ENCODE results near the gene CCDC197.

Gene CCDC197

GRCh38 chr14:94054401-94054800 is 57.3 kb downstream of the CCDC197 start:
- no peaks in the 10 kb centered on the region for H4K20me1 ChIP-seq (ENCODE audit: low read depth, low read length)
- no peaks in the 10 kb centered on the region; the same call in 1 of the 2 replicates for H3K79me2 ChIP-seq (ENCODE audit: insufficient read depth, low read length)
- H3K36me3 ChIP-seq (ENCODE audit: low read length): peaks cover 28% of the 10 kb centered on the region; the same call in 1 of the 2 replicates
- no peaks in the 10 kb centered on the region for H3F3A ChIP-seq (ENCODE audit: insufficient read depth)
- H3K4me2 ChIP-seq (ENCODE audit: low read depth, low read length, poor library complexity, severe bottlenecking): no peak overlapping the region
- H3K4me3 ChIP-seq (ENCODE audit: insufficient read depth, low read length, poor library complexity, severe bottlenecking): no peak overlapping the region
- H3K9ac ChIP-seq (ENCODE audit: low read length): no peak overlapping the region
- no peaks in the 10 kb centered on the region for H3K27me3 ChIP-seq (ENCODE audit: low read length)
- H3K27ac ChIP-seq (ENCODE audit: low read depth, low read length): no peak overlapping the region
- H3K9me2 ChIP-seq (replicated peaks; ENCODE audit: insufficient read depth, low read length): no peaks in the 10 kb centered on the region
- no peak overlapping the region for H2AFZ ChIP-seq (ENCODE audit: low read depth, low read length, severe bottlenecking)
- H3K9me3 ChIP-seq (ENCODE audit: insufficient read depth, low read length): no peaks in the 10 kb centered on the region
- TF ChIP-seq CTCF (IDR thresholded peaks at IDR 0.05; ENCODE audit: insufficient read depth, low read length, poor library complexity, severe bottlenecking) (no peak), EZH2phosphoT487 (conservative IDR thresholded peaks at IDR 0.05; ENCODE audit: low read length) (no peak)

GRCh38 chr14:94054936-94055335 is 57.8 kb downstream of the CCDC197 start:
- H3K27me3 ChIP-seq (ENCODE audit: low read length): no peaks in the 10 kb centered on the region
- H3K4me3 ChIP-seq (ENCODE audit: insufficient read depth, low read length, poor library complexity, severe bottlenecking): no peak overlapping the region
- H3K4me2 ChIP-seq (ENCODE audit: low read depth, low read length, poor library complexity, severe bottlenecking): no peak overlapping the region
- H2AFZ ChIP-seq (ENCODE audit: low read depth, low read length, severe bottlenecking): no peak overlapping the region
- no peak overlapping the region for H3K9ac ChIP-seq (ENCODE audit: low read length)
- TF ChIP-seq EZH2phosphoT487 (conservative IDR thresholded peaks at IDR 0.05; ENCODE audit: low read length) (no peak), CTCF (IDR thresholded peaks at IDR 0.05; ENCODE audit: insufficient read depth, low read length, poor library complexity, severe bottlenecking) (no peak)
- peaks cover 3% of the 10 kb centered on the region; the same call in 1 of the 2 replicates for H3K79me2 ChIP-seq (ENCODE audit: insufficient read depth, low read length)
- no peaks in the 10 kb centered on the region for H4K20me1 ChIP-seq (ENCODE audit: low read depth, low read length)
- H3K9me2 ChIP-seq (replicated peaks; ENCODE audit: insufficient read depth, low read length): no peaks in the 10 kb centered on the region
- H3K27ac ChIP-seq (ENCODE audit: low read depth, low read length): no peak overlapping the region
- no peaks in the 10 kb centered on the region for H3K9me3 ChIP-seq (ENCODE audit: insufficient read depth, low read length)
- no peaks in the 10 kb centered on the region for H3F3A ChIP-seq (ENCODE audit: insufficient read depth)
- H3K36me3 ChIP-seq (ENCODE audit: low read length): peaks cover 31% of the 10 kb centered on the region; the same call in 1 of the 2 replicates

- Histone ChIP-seq H3K27ac (ENCODE audit: low read depth, low read length) (no peak overlapping the region), H3F3A (ENCODE audit: insufficient read depth) (no peaks in the 10 kb centered on the region), H4K20me1 (ENCODE audit: low read depth, low read length) (0 out of 2 replicates have a peak, but pooled peaks cover 10% of the 10 kb centered on the region), H3K79me2 (ENCODE audit: insufficient read depth, low read length) (peaks cover 11% of the 10 kb centered on the region; the same call in 1 of the 2 replicates), H3K27me3 (ENCODE audit: low read length) (no peaks in the 10 kb centered on the region), H3K4me2 (ENCODE audit: low read depth, low read length, poor library complexity, severe bottlenecking) (no peak overlapping the region), H3K9me2 (replicated peaks; ENCODE audit: insufficient read depth, low read length) (no peaks in the 10 kb centered on the region), H3K4me3 (ENCODE audit: insufficient read depth, low read length, poor library complexity, severe bottlenecking) (no peak overlapping the region), H3K36me3 (ENCODE audit: low read length) (peaks cover 26% of the 10 kb centered on the region; the same call in 1 of the 2 replicates), H3K9ac (ENCODE audit: low read length) (no peak overlapping the region), H3K9me3 (ENCODE audit: insufficient read depth, low read length) (no peaks in the 10 kb centered on the region), H2AFZ (ENCODE audit: low read depth, low read length, severe bottlenecking) (no peak overlapping the region)
- TF ChIP-seq CTCF (IDR thresholded peaks at IDR 0.05; ENCODE audit: insufficient read depth, low read length, poor library complexity, severe bottlenecking) (no peak), EZH2phosphoT487 (conservative IDR thresholded peaks at IDR 0.05; ENCODE audit: low read length) (no peak)
Observed at GRCh38 chr14:94056579-94057308, 59.6 kb downstream of the CCDC197 start.

Data from SU-DHL-6 (cell line).